D721Med (cell line): ENCODE measurements around the gene MTREX.

Source experiments
- DNase-seq: peaks from one replicate; pipeline ENCODE4 v3.0.0; 2011; ENCODE audit warnings: low spot score; ENCODE audit not compliant: insufficient read length
- FAIRE-seq: peaks from 2 replicates; lab custom pipeline; 2011; peaks lifted over from hg19 to GRCh38; lab: Jason Lieb, UNC
- TF ChIP-seq, protein P1 (sequence below): IDR thresholded peaks from 2 replicates; pipeline ENCODE4 v1.5.1; 2012; ENCODE audit warnings: mild to moderate bottlenecking, control low read depth; ENCODE audit not compliant: insufficient read depth; ENCODE audit errors: missing control alignments

MTREX gene

GRCh38 chr5:55324006-55324405, 16.2 kb downstream of the MTREX start:
- TF ChIP-seq, protein P1, sequence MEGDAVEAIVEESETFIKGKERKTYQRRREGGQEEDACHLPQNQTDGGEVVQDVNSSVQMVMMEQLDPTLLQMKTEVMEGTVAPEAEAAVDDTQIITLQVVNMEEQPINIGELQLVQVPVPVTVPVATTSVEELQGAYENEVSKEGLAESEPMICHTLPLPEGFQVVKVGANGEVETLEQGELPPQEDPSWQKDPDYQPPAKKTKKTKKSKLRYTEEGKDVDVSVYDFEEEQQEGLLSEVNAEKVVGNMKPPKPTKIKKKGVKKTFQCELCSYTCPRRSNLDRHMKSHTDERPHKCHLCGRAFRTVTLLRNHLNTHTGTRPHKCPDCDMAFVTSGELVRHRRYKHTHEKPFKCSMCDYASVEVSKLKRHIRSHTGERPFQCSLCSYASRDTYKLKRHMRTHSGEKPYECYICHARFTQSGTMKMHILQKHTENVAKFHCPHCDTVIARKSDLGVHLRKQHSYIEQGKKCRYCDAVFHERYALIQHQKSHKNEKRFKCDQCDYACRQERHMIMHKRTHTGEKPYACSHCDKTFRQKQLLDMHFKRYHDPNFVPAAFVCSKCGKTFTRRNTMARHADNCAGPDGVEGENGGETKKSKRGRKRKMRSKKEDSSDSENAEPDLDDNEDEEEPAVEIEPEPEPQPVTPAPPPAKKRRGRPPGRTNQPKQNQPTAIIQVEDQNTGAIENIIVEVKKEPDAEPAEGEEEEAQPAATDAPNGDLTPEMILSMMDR, result no peak
- FAIRE-seq, result no peak
- no peak for DNase-seq

GRCh38 chr5:55324815-55325418, 17.1 kb downstream of the MTREX start:
- DNase-seq (no peak), FAIRE-seq (peak; percentile 80)
- TF ChIP-seq, protein P1, result peak; percentile 70

- TF ChIP-seq, protein P1, result no peak
- no peak for FAIRE-seq
- DNase-seq, result no peak
These were observed 17.8 kb downstream of the MTREX start for GRCh38 chr5:55325621-55326020.

DNA sequence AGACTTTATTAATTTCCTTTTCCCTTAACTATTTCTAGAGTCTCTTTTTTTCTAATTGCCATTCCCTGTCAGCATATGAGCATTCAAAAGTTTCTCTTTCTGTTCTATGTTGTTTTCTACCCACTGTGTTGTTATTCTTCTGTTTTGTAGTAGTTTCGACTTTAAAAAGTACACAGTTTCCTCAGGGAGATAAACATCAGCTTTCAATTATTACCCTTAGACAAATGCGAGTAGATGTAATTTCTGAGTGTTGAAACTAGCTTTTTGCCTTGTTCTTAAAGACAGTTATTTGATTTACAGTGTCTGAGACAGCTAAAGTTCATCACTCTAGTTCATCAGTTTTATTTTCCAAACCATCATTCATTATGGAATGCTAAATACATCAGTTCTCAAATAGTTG, 19.5 kb downstream of the MTREX start:
- FAIRE-seq (no peak), DNase-seq (no peak)
- TF ChIP-seq, protein P1, result no peak

- DNase-seq (no peak), FAIRE-seq (no peak)
- TF ChIP-seq, protein P1, result no peak
These were observed 23.5 kb downstream of the MTREX start for GRCh38 chr5:55331321-55331720.

GRCh38 chr5:55333017-55333416, 25.2 kb downstream of the MTREX start:
- no peak for FAIRE-seq
- DNase-seq, result no peak

GRCh38 chr5:55333811-55334210, 26.0 kb downstream of the MTREX start:
- TF ChIP-seq, protein P1, result no peak
- no peak for FAIRE-seq
- DNase-seq, result no peak

More at GRCh38 chr5:55333017-55333416, 25.2 kb downstream of the MTREX start:
- TF ChIP-seq, protein P1, result no peak
